Measurements from ENCODE around the gene CLMP.

DNA sequence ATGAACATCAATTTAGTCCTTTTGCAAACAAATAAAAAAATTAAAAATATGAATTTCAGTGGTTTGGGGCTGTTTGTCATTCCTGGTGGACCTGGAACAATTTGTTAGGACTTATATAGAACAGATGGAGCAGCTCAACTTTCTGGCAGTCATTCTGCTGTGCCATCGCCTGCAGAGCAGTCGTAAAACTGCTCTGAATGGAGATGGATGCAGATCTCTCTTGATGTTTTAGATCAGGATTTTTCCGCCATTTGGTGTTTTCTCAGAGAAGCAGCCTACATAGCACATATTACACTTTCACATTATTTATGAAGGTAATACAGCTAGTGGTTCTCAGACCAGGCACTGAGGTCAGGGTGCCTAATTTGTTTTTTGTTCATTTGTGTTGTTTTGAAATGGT lies 101.3 kb downstream of the CLMP start:
- TF ChIP-seq POLR2AphosphoS5 (IDR thresholded peaks at IDR 0.05; ENCODE audit: low read depth, low read length) (no peak), SIN3A (IDR thresholded peaks at IDR 0.05; ENCODE audit: borderline replicate concordance, insufficient read depth, low read length) (no peak)

Measured in PFSK-1 (cell line).